GM21723 (cell line): Measurements from ENCODE around the gene COQ8B.

Experiments
- ATAC-seq: cut with Tn5 transposase; IDR thresholded peaks from one replicate; pipeline ENCODE4 v1.9.1; 2021; ENCODE audit warnings: mild to moderate bottlenecking, moderate library complexity; ENCODE audit not compliant: unreplicated experiment

Gene COQ8B

DNA sequence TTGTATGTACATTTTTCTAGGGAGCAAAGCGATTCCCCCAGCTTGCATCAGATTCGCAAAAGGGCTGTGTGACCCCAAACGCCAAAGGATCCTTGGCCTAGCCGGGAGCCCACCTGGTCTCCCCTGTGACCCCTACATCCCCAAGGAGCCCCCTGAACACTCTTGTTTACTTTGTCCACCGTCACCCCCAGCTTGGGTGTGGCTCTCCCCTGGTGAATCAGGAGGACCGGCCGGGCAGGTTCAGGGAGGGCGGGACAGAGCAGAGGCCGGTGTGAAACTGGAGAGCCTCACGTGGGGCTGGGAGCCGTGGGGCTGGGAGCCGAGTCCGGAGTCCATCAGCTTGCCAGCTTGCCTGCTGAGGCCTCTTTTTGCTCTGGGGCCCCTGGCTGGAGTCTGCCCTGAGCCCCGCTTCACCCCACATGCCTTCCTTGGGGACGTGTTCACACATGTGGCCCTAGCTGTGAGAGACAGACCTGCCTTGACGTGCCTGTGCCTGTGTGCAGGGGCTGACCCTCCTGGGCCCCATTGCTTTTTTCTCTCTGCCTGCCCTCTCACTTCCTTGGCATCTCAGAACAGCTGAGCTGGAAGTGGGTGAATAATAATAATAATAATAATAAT, 2.2 kb upstream of the COQ8B start:
- ATAC-seq, result no peak

DNA sequence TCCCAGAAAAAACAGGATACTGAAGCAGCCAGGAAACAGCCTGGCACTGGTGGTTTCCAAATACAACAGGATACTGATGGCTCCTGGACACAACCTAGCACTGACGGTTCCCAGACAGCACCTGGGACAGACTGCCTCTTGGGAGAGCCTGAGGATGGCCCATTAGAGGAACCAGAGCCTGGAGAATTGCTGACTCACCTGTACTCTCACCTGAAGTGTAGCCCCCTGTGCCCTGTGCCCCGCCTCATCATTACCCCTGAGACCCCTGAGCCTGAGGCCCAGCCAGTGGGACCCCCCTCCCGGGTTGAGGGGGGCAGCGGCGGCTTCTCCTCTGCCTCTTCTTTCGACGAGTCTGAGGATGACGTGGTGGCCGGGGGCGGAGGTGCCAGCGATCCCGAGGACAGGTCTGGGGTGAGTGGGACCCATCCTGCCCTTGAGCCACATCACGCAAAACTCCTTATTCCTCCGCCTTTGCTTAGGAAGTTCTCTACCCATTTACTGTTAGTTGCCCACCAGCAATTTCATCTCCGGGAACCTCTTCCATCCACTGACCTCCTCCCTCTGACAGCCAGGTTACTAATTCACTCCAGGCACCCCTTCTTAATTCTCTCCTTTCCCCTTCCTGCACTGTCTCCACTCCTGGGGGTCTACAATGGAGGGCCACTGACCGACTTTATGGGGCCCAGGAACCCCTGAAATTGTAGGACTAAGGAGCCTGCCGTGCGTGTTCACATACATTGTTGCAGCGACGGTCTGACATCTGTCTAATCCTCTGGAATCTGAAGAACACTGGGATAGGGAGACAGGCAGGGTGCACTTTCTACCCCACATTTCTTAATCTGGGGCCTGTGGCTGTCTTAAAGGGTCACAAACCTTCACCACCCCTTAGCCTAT, 1.4 kb upstream of the COQ8B start:
- ATAC-seq, result no peak

DNA sequence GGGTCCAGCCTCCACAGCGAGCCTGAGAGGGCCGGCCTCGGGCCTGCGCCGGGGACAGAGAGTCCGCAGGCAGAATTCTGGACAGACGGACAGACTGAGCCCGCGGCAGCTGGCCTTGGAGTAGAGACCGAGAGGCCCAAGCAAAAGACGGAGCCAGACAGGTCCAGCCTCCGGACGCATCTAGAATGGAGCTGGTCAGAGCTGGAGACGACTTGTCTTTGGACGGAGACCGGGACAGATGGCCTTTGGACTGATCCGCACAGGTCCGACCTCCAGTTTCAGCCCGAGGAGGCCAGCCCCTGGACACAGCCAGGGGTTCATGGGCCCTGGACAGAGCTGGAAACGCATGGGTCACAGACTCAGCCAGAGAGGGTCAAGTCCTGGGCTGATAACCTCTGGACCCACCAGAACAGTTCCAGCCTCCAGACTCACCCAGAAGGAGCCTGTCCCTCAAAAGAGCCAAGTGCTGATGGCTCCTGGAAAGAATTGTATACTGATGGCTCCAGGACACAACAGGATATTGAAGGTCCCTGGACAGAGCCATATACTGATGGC, 716 bp upstream of the COQ8B start:
- no peak for ATAC-seq

DNA sequence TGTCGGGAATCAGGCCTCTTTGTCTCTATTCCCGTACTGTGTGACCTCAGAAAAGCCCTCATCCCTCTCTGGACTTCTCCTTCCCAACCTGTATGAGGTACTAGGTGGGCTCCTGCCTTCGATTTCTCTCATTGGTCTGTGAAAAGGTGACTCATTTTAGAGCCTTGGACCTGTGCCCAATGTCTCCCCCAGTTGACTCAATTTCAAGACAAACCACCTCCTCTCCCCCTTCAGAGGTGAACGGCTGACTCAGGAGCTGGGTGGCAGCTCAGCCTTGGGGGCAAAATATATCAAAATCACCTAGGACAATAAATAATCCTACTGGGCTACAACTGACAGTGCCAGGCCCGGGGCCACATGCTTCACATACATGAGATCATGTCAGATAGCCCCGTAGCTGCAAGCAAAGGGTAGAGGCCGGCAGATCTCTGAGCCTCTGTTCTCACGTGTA, 630 bp downstream of the COQ8B start:
- ATAC-seq, result no peak

DNA sequence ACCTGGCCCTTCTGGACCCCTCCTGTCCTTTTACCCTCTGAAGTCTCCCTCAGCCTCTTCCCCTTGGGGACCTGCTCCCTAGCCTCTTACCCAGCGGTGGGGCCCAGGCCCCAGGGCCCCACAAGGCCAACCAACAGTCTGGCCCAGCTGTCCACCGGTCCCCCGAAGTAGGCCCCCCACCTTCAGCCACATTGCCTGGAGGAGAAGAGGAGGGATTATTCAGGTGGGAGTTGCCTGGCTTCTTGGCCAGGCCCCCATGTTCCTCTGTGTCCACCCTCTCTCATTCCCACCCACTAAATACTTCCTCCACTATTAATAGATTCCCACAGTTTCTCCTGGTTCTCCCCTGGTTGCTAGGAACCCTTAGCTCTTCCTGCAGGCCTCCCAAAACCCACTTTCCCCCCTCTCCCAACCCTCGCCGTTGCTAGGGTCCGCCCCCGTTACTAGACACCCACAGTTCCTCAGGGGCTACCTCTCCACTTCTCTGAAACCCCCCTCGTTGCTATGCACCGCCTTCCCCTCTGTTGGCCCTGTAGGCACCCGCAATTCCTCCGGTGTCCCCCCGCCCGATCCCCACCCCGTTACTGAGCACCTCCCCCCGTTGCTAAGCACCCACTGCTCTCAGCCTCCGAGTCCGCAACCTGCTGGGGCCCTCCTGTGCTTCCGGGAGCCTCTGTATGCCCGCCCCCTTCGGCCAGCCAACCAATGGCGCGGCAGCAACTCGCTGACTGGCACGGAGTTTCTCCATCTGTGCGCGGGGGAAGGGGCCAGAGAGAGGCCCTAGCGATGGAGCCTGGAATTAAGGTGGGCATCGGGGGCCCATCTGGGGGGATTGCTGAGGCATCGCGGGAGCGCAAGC, 2.0 kb downstream of the COQ8B start:
- ATAC-seq, result peak; percentile 48

DNA sequence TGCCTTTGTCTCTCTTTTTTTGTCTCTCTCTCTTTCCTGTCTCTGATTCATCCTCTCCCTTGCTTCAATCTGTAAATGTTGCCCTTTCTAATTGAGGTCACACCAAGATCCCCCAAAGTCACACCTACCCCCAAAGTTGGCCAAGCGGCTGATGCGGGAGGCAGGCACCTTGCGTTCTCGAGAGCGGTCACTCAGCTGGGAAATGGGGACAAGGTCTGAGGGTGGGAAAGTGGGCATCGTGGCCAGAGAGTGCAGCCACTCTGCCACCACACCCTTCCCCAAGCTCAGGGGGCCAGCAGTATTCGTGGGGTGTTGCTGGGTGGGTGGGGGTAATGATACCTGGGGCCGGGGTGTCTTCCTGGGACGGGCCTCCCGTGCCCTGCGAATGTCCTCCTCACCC, 2.7 kb downstream of the COQ8B start:
- ATAC-seq, result no peak

DNA sequence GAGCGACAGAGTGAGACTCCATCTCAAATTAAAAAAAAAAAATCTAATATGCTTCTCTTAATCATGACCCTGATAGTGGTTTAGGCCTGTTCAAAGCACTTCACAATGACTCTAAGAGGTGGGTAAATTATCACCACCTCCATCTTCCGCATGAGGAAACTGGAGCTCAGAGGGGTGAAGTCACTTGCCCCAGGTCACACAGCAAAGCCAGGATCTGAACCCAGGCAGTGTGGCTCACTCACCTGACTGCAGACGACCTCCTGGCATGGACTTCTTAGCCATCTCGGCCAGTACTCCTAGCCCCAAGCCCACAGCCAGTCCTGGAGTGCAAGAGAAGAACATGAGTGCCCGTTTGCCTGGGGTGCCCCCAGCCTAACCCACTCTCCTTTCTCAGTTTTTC, 6.9 kb downstream of the COQ8B start:
- no peak for ATAC-seq

DNA sequence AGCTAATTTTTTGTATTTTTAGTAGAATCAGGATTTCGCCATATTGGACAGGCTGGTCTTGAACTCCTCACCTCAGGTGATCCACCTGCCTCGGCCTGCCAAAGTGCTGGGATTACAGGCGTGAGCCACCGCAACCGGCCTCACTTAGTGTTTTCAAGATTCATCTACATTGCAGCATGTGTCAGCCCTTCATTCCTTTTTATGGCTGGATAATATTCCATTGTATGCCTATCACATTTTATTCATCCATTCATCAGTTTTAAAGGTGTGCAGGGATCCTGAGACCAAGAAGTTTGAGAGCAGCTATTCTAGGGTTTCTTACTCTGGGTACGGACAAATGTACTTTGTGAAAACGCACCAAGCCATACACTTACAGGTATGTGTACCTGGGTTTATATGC, 9.1 kb downstream of the COQ8B start:
- no peak for ATAC-seq

DNA sequence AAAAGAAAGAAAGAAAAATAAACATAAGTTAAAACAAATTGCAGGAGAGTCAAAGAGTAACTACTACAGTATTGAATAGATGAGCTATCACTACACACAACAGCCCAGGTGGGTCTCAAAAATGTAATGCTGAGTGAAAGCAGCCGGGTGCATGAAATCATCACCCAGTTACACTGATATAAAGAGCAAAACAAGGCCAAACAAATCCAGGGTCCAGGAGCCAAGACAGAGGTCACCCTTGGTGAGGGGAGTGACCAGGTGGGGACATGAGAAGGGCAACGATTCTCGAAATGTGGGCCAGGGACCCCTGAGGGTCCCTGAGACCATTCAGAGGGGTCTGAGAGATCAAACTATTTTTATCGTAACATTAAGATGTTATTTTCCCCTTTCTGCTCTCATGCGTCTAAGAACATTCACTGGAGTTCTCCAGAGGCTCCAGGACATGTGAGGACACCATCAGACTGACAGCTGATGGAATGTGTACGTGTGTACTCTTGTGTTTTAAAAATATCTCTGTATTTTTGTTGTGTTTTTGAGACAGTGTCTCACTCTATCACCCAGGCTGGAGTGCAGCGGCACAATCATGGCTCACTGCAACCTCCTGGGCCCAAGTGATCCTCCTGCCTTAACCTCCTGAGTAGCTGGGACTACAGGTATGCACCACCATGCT, 10.6 kb downstream of the COQ8B start:
- ATAC-seq, result no peak

DNA sequence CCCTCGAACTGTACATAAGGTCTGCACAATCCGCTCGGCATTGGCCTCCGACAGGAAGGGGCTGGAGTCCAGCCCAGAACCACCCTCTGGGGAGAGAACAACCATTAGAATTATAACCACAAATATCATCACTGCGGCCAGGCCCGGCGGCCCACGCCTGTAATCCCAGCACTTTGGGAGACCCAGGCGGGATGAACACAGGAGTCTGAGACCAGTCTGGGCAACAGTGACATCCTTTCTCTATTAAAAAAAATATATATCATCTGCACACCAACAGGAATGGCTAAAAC, 11.4 kb downstream of the COQ8B start:
- no peak for ATAC-seq

DNA sequence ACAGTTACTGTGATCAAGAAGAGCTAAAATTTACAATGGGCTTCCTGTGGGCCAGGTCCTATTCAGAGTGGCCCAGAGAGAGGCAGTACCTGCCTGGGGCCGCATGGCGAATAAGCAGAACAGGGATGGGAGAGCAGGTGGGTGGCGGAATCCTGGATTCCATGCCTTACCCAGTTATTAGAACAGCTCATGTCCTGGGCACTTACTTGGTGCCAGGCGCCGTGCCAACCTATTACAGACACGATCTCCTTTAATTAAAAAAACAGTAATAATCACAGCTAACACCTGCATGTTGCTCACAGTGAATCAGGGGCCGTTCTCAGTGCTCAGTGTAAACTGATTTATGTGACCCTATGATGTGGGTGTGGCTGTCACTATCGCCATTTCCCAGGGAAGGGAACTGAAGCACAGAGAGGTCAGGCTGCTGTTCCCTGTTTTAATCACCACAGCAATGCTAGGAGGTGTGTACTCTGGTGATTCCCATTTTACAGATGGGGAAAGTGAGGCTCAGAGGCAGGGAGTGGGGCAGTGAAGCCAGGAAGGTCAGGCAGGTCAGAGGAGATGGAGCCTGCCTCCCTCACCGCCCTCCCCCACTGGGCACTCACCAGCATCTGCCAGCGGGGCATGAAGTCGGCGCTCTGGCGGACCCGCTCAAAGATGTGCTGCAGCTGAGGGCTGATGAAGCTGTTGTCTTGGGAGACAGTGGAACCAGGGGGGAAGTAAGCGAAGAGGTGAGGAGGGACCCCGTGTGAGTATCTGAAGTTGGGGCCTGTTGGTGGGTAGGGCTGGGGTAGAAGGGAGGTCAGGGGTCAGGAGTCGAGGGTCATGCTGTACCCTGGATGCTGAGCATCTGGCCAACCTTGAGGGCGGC, 12.0 kb downstream of the COQ8B start:
- no peak for ATAC-seq

DNA sequence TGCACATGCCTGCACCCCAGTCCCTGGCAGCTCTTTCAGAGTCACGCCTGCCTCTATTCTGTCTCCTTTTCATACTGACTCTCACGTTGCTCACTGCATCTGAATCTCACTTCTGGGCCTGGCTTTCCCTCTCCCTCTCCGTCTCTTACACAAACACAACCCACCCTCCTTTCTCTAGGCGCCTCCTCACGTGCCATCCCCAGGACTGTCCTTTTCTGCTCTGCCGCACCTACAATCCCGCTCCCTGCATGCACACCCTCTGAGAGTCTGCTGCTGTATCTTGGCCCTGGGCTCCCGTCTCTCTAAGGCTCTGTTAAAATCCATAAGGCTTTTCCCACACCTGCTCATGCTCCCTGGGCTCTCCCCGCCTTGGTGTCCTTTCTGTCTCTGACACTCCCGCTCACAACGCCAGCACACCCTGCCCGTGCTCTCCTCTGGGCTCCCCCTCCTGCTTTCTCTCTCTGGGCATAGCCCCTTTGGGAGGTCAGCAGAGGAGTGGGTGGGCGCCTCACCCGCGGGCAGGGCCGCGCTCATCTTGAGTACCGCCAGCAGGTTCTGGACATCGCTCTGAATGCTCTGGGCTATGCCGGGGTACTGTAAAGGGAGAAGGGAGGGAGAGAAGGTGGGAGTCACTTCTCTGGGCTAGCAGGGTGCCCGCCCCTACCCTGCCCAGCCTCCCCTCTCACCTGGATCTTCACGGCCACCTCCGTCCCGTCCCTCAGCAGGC, 13.5 kb downstream of the COQ8B start:
- ATAC-seq, result no peak

DNA sequence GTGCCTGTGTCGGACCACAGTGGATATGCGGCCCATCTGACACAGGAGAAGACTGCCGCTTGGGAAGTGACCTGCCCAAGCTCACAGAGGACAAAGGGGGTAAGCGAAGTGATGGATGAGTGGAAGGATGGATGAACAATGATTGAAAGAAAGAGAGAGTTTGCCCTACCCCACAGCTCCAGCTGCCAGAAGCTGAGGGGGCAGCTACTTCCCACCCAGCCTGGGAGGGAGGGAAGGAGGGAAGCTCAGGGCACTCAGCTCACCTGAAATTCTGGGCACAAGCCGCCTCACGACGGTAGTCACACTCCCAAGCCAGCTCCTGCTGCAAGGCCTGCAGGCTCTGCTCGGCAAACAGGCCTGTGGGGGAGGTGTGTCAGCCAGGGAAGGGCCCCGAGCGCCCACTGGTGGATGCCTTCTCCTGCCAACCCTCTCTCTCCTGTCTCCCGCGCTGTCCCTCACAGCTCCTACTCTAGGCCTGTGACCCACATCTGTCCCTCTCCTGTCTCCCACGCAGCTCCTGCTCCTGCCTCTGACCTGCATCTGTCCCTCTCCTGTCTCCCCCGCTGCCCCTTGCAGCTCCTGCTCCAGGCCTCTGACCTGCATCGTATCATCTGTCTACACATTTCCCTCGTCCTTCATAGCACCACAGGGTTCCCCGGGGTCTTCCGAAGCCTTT, 14.2 kb downstream of the COQ8B start:
- no peak for ATAC-seq

DNA sequence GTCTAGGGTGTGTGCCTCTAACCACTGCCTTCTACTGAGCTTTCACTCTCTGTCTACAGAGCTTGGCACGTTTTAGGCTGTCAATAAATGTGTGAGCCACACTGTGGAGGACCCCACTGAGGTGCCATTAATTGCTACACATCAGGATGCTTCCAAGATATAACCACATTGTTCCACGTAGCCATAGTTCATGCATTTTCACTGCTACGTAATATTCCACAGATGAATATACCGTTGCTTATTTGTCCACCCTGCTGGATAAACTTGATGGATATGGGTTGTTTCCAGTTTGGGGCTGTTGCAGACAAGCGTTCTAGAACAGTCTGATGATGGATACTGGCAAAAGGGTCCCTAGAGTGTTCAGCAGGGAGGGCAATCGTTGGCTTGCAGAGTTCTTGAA, 14.9 kb downstream of the COQ8B start:
- no peak for ATAC-seq

DNA sequence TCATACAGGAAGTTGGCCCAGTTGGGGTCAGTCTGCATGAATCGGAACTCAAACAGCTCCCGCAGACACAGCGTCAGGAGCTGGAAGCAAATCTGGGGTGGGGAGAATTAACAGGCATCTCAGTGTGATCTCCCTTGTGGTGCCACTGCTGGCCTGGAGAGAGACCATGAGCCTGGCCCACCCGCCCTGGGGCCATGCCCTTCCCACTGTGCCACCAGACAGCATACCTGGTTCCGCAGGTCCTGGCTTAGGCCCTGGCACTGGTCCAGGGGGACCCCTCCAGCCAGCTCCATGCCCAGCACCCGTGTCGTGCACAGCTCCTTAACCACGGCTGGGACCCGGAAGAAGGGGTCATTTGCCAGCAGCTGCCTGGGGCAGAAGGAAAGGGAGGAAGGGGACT, 16.6 kb downstream of the COQ8B start:
- ATAC-seq, result no peak

DNA sequence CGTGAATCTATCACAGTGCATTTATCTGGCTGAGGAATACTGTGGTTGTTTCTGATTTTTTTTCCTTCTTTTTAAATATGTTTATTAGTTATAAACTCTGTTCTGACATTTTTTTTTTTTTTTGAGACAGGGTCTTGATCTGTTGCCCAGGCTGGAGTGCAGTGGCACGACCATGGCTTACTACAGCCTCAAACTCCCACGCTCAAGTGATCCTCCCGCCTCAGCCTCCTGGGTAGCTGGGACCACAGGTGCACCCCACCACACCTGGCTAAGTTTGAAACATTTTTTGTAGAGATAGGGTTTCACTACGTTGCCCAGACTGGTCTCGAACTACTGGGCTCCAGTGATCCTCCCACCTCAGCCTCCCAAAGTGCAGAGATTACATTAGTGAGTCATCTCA, 19.7 kb downstream of the COQ8B start:
- no peak for ATAC-seq

DNA sequence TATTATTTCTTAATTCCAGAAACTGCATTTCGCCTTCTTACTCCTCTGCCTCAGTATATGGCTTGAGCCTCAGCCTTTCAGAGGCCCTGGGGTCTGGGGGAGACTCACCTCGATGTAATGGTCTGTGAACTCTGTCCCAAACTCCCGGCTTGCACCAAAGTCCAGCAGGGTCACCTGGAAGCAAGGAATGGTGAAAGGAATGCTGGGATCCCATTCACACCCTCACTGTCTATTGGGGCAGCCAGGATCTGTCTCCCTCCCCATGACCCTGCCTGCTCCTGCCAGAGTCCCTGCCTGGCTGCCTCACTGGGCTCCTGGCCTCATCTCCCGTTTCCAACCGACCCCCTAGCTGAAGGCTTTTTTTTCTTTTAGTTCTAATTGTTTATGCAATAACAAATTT, 20.8 kb downstream of the COQ8B start:
- ATAC-seq, result no peak

DNA sequence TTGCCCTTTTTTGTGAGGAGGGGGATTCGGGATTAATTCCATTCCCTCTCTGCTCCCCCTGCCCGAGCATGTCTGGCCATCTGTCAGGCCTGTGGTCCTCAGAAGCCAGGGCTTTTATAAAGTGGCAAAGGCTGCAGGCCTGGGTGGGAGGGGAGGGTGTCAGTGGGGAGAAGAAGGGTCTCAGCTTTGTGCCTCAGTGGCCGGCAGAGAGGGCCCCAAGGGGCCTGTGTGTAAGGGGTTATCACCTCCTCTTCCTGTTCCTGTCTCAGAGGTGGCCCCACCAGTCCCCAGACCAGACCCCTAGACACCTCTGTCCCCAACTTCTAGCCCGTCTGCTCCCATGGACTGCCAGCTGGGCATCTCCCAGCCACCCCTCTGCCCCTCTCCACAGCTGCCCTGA, 22.8 kb downstream of the COQ8B start:
- ATAC-seq, result no peak
